CD14-positive monocyte (primary cell): ENCODE data around the gene FAM24B. TPM values are rescaled to one million over a fixed set of nuclear protein-coding genes. Genes with fewer than 3 reads are reported as not detected.

Source experiments
- DNase-seq, 3 donors: peaks; one replicate each; pipeline ENCODE4 v3.0.0-alpha.2; 2011 to 2022
- H2AFZ ChIP-seq: 2 replicates; pipeline ENCODE4 v1.6.0; 2012; ENCODE audit warnings: mild to moderate bottlenecking, low read depth, low read length, inconsistent platforms; ENCODE audit not compliant: insufficient read depth, poor library complexity, severe bottlenecking
- H3K27ac ChIP-seq, 2 donors: 1 replicate in 1 of 2; 2 replicates in 1 of 2; pipeline ENCODE4 v1.5.1; 2012 to 2013; ENCODE audit warnings: low read length in 2 of 2, control low read depth in 1 of 2, inconsistent platforms in 1 of 2, low read depth in 1 of 2, mild to moderate bottlenecking in 1 of 2
- H3K27me3 ChIP-seq, 2 donors: one replicate each; pipeline versions ENCODE4 v1.6.0 to v1.6.1; 2011 to 2013; ENCODE audit warnings: low read length in 2 of 2; ENCODE audit not compliant: control insufficient read depth in 2 of 2, insufficient read depth in 2 of 2
- H3K36me3 ChIP-seq, 2 donors: replicated peaks in 1 of 2; 1 replicate in 1 of 2; 2 replicates in 1 of 2; pipeline versions ENCODE4 v1.5.1 to v1.6.1; 2012 to 2013; ENCODE audit warnings: low read length in 2 of 2, control low read depth in 1 of 2, inconsistent platforms in 1 of 2, mild to moderate bottlenecking in 1 of 2; ENCODE audit not compliant: insufficient read depth in 2 of 2, control insufficient read depth in 1 of 2
- H3K4me1 ChIP-seq, 2 donors: 1 replicate in 1 of 2; 2 replicates in 1 of 2; pipeline versions ENCODE4 v1.5.1 to v1.6.1; 2012 to 2013; ENCODE audit warnings: low read length in 2 of 2, control low read depth in 1 of 2, inconsistent platforms in 1 of 2, mild to moderate bottlenecking in 1 of 2, moderate library complexity in 1 of 2; ENCODE audit not compliant: insufficient read depth in 2 of 2, control insufficient read depth in 1 of 2
- H3K4me2 ChIP-seq: replicated peaks from 2 replicates; pipeline ENCODE3; 2012; ENCODE audit warnings: low read length, moderate library complexity, mild to moderate bottlenecking; ENCODE audit not compliant: poor library complexity, severe bottlenecking; ENCODE audit errors: extremely low read depth
- H3K4me3 ChIP-seq, 3 experiments: fragments of 200-600 bp in 1 of 3; sonication (generic) in 1 of 3; replicated peaks in 1 of 3; 1 replicate in 2 of 3; 2 replicates in 1 of 3; pipeline ENCODE4 v1.5.1; 2011 to 2013; ENCODE audit warnings: low read length in 3 of 3, mild to moderate bottlenecking in 3 of 3, control low read depth in 2 of 3, low read depth in 2 of 3, inconsistent platforms in 1 of 3, moderate library complexity in 1 of 3
- H3K79me2 ChIP-seq: 2 replicates; pipeline ENCODE4 v1.6.0; 2012; ENCODE audit warnings: mild to moderate bottlenecking, control low read depth, inconsistent platforms, low read length, moderate library complexity; ENCODE audit not compliant: insufficient read depth
- H3K9ac ChIP-seq: 2 replicates; pipeline ENCODE4 v1.6.0; 2017; ENCODE audit warnings: low read length, mild to moderate bottlenecking; ENCODE audit not compliant: insufficient read depth, poor library complexity, severe bottlenecking
- H3K9me3 ChIP-seq, 2 donors: replicated peaks in 1 of 2; 1 replicate in 1 of 2; 2 replicates in 1 of 2; pipeline versions ENCODE4 v1.5.1 to v1.6.1; 2012 to 2013; ENCODE audit warnings: low read length in 2 of 2, control low read depth in 1 of 2; ENCODE audit not compliant: control insufficient read depth in 1 of 2, insufficient read depth in 1 of 2
- H4K20me1 ChIP-seq: 2 replicates; pipeline ENCODE4 v1.6.0; 2012; ENCODE audit warnings: mild to moderate bottlenecking, low read length, control low read depth, moderate library complexity; ENCODE audit not compliant: insufficient read depth
- H3K27ac Mint-ChIP-seq, 7 donors: one replicate each; pipeline ENCODE4 v1.8.0; 2020; ENCODE audit warnings: mild to moderate bottlenecking in 7 of 7, mixed read lengths in 7 of 7, moderate library complexity in 6 of 7, inconsistent platforms in 2 of 7
- H3K27me3 Mint-ChIP-seq, 3 donors: one replicate each; pipeline ENCODE4 v1.8.0; 2021 to 2022; ENCODE audit warnings: low read depth in 3 of 3, mild to moderate bottlenecking in 3 of 3, mixed read lengths in 3 of 3, moderate library complexity in 3 of 3, inconsistent platforms in 1 of 3
- H3K36me3 Mint-ChIP-seq, 2 donors: one replicate each; pipeline ENCODE4 v1.8.0; 2020; ENCODE audit warnings: mixed read lengths in 2 of 2, inconsistent platforms in 1 of 2, mild to moderate bottlenecking in 1 of 2
- H3K4me1 Mint-ChIP-seq: one replicate; pipeline ENCODE4 v1.8.0; 2020; ENCODE audit warnings: mild to moderate bottlenecking, mixed read lengths
- H3K4me3 Mint-ChIP-seq, 2 donors: one replicate each; pipeline ENCODE4 v1.8.0; 2020; ENCODE audit warnings: mild to moderate bottlenecking in 2 of 2, mixed read lengths in 2 of 2, moderate library complexity in 1 of 2
- H3K9me3 Mint-ChIP-seq, 7 donors: one replicate each; pipeline ENCODE4 v1.8.0; 2020 to 2022; ENCODE audit warnings: mixed read lengths in 7 of 7, mild to moderate bottlenecking in 6 of 7, moderate library complexity in 6 of 7, inconsistent platforms in 2 of 7
- WGBS: methylation state at CpG from one replicate; pipeline ENCODE4 v1.1.5; 2013; ENCODE audit warnings: missing lambda C conversion rate; ENCODE audit not compliant: insufficient coverage; 5-methylcytosine and 5-hydroxymethylcytosine counted together
- intact Hi-C, 2 donors: fragments of 100-400 bp; cut with micrococcal nuclease; formaldehyde crosslinking; loops; one replicate each; pipeline versions ENCODE4 v1.15.0 to v1.15.1; 2023
- polyA plus RNA-seq, 3 donors: library from polyadenylated mRNA; depleted of rRNA in 1 of 3; unstranded in 2 of 3; stranded (reverse) in 1 of 3; fragments of 300-500 nt in 2 of 3; fragments of >200 nt in 1 of 3; fragmentation: Illumina TruSeq in 2 of 3; gene quantifications; 1 replicate in 2 of 3; 2 replicates in 1 of 3; pipeline ENCODE4 v1.2.3, GENCODE V29; 2012 to 2021
- TF ChIP-seq, protein P1 (sequence below): fragments of 200-600 bp; IDR thresholded peaks from one replicate; pipeline ENCODE4 v1.8.0; 2022; ENCODE audit warnings: antibody characterized with exemption, mild to moderate bottlenecking

FAM24B gene
- polyA plus RNA-seq, 3 donors, result 0.64 to 3.3 (median 2.3) TPM

DNA sequence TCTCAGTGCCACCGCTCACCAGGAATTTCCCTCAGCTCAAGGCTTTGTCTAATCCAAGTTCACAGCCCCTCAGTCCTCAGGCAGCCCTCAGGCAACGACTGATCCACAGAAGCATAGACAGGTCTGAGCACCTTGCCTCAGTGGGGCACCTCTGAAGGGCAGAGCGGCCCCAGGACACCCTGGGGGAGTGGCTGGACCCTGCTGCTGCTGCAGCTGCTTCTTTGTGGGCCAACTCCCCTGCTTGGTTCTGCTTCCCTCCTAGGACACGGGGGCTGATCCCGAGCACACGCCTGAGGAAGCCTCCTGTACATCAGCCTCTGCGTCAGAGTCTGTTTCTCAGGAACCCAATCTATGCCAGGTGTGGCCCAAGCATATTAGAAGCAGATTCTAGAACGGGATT is 49.9 kb downstream of the FAM24B start:
- Mint-ChIP-seq H3K36me3 (peaks cover 9 to 18% of the 10 kb centered on the region in 2 donors), H3K4me1 (no peaks in the 10 kb centered on the region), H3K27ac (no peak overlapping the region), H3K4me3 (no peak overlapping the region), H3K27me3 (peaks cover 2 to 5% (median 2%) of the 10 kb centered on the region in 3 donors), H3K9me3 (peaks cover 0 to 5% (median under 1%) of the 10 kb centered on the region in 7 donors)
- Histone ChIP-seq H3K4me3 (no peak overlapping the region), H3K9ac (no peak overlapping the region), H3K27ac (no peak overlapping the region), H3K4me2 (no peak overlapping the region), H2AFZ (no peak overlapping the region), H3K79me2 (no peaks in the 10 kb centered on the region), H3K9me3 (no peaks in the 10 kb centered on the region), H3K4me1 (no peaks in the 10 kb centered on the region), H3K36me3 (no peaks in the 10 kb centered on the region), H3K27me3 (no peaks in the 10 kb centered on the region), H4K20me1 (no peaks in the 10 kb centered on the region)
- 80% methylated on average over 7 of the region's 8 CpGs for WGBS
- DNase-seq, result no peak
- intact Hi-C loops, result no loop called here
- TF ChIP-seq, protein P1, sequence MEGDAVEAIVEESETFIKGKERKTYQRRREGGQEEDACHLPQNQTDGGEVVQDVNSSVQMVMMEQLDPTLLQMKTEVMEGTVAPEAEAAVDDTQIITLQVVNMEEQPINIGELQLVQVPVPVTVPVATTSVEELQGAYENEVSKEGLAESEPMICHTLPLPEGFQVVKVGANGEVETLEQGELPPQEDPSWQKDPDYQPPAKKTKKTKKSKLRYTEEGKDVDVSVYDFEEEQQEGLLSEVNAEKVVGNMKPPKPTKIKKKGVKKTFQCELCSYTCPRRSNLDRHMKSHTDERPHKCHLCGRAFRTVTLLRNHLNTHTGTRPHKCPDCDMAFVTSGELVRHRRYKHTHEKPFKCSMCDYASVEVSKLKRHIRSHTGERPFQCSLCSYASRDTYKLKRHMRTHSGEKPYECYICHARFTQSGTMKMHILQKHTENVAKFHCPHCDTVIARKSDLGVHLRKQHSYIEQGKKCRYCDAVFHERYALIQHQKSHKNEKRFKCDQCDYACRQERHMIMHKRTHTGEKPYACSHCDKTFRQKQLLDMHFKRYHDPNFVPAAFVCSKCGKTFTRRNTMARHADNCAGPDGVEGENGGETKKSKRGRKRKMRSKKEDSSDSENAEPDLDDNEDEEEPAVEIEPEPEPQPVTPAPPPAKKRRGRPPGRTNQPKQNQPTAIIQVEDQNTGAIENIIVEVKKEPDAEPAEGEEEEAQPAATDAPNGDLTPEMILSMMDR, result no peak

DNA sequence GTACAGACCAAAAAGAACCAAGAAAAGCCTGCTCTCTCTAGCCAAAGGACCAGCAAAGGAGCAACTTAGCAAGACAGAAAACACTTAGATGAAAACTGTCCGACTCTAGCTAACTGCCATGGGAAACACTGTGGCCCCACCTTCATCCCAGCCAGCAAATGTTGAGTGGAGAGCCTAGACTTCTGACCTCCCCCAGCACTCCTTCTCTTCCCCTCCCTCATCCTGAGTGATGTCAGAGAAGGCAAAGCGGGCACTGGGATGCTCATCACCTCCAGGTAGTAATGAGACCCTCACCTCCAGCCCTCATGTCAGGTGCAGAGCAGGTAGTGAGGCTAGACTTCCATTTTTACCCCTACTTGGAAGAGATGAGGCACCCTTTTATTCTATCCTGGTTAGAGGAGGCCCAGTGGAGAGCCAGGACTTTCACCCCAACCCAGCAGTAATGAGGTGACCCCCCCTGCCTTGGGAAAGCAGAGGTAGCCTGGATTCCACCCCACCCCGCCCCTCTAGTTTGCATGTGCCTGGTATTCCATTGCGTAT is 50.6 kb downstream of the FAM24B start:
- no peaks in the 10 kb centered on the region for H3K9me3 ChIP-seq
- no peak for DNase-seq
- no peaks in the 10 kb centered on the region for H3K4me1 Mint-ChIP-seq
- H3K4me3 ChIP-seq, result no peak overlapping the region
- no peaks in the 10 kb centered on the region for H4K20me1 ChIP-seq
- no peak overlapping the region for H2AFZ ChIP-seq
- intact Hi-C loops, result no loop called here
- H3K36me3 Mint-ChIP-seq, result peaks cover 6 to 15% of the 10 kb centered on the region in 2 donors
- H3K79me2 ChIP-seq, result no peaks in the 10 kb centered on the region
- TF ChIP-seq, protein P1, result no peak
- H3K36me3 ChIP-seq, result no peaks in the 10 kb centered on the region
- no peak overlapping the region for H3K27ac Mint-ChIP-seq
- H3K9ac ChIP-seq, result no peak overlapping the region
- H3K9me3 Mint-ChIP-seq, result peaks cover 0 to 7% (median 1%) of the 10 kb centered on the region in 7 donors
- no peaks in the 10 kb centered on the region for H3K27me3 ChIP-seq
- peaks cover 2 to 5% (median 2%) of the 10 kb centered on the region in 3 donors for H3K27me3 Mint-ChIP-seq
- H3K4me3 Mint-ChIP-seq, result no peak overlapping the region
- no peak overlapping the region for H3K27ac ChIP-seq
- no peak overlapping the region for H3K4me2 ChIP-seq
- WGBS, result 86% methylated on average over 1 of the region's 4 CpGs
- H3K4me1 ChIP-seq, result no peaks in the 10 kb centered on the region
